Measurements from ENCODE around the gene TMEM179.

Gene TMEM179

GRCh38 chr14:104632781-104633180 is 28.2 kb upstream of the TMEM179 start:
- Mint-ChIP-seq H3K4me3 (no peak overlapping the region), H3K27me3 (peaks cover 7% of the 10 kb centered on the region), H3K4me1 (ENCODE audit: low read depth) (no peaks in the 10 kb centered on the region), H3K27ac (no peak overlapping the region), H3K36me3 (ENCODE audit: low read depth) (no peaks in the 10 kb centered on the region), H3K9me3 (peaks cover 4% of the 10 kb centered on the region)

- peaks cover 25% of the 10 kb centered on the region for H3K27me3 Mint-ChIP-seq
Observed at GRCh38 chr14:104624939-104625338, 20.4 kb upstream of the TMEM179 start.

GRCh38 chr14:104614126-104614812 is 9.7 kb upstream of the TMEM179 start:
- Mint-ChIP-seq H3K27me3 (peaks cover 30% of the 10 kb centered on the region), H3K4me3 (no peak overlapping the region), H3K27ac (no peak overlapping the region), H3K4me1 (ENCODE audit: low read depth) (no peaks in the 10 kb centered on the region), H3K36me3 (ENCODE audit: low read depth) (no peaks in the 10 kb centered on the region), H3K9me3 (no peaks in the 10 kb centered on the region)

More at GRCh38 chr14:104624939-104625338, 20.4 kb upstream of the TMEM179 start:
- Mint-ChIP-seq H3K4me3 (no peak overlapping the region), H3K4me1 (ENCODE audit: low read depth) (no peaks in the 10 kb centered on the region), H3K27ac (no peak overlapping the region), H3K36me3 (ENCODE audit: low read depth) (no peaks in the 10 kb centered on the region), H3K9me3 (peaks cover 8% of the 10 kb centered on the region)

GRCh38 chr14:104611881-104612280 is 7.3 kb upstream of the TMEM179 start:
- peaks cover 32% of the 10 kb centered on the region for H3K27me3 Mint-ChIP-seq
- H3K36me3 Mint-ChIP-seq (ENCODE audit: low read depth), result no peaks in the 10 kb centered on the region
- no peak overlapping the region for H3K27ac Mint-ChIP-seq
- no peaks in the 10 kb centered on the region for H3K9me3 Mint-ChIP-seq
- H3K4me3 Mint-ChIP-seq, result no peak overlapping the region
- H3K4me1 Mint-ChIP-seq (ENCODE audit: low read depth), result no peaks in the 10 kb centered on the region

GRCh38 chr14:104610749-104611310 is 6.3 kb upstream of the TMEM179 start:
- Mint-ChIP-seq H3K36me3 (ENCODE audit: low read depth) (no peaks in the 10 kb centered on the region), H3K9me3 (no peaks in the 10 kb centered on the region), H3K4me3 (no peak overlapping the region), H3K27me3 (peaks cover 35% of the 10 kb centered on the region), H3K4me1 (ENCODE audit: low read depth) (no peaks in the 10 kb centered on the region), H3K27ac (no peak overlapping the region)

GRCh38 chr14:104609666-104610065 is 5.1 kb upstream of the TMEM179 start:
- Mint-ChIP-seq H3K4me3 (no peak overlapping the region), H3K4me1 (ENCODE audit: low read depth) (no peaks in the 10 kb centered on the region), H3K27ac (no peak overlapping the region), H3K27me3 (peaks cover 44% of the 10 kb centered on the region), H3K9me3 (no peaks in the 10 kb centered on the region), H3K36me3 (ENCODE audit: low read depth) (no peaks in the 10 kb centered on the region)

- no peaks in the 10 kb centered on the region for H3K36me3 Mint-ChIP-seq (ENCODE audit: low read depth)
- H3K4me1 Mint-ChIP-seq (ENCODE audit: low read depth), result peaks cover 3% of the 10 kb centered on the region
- H3K4me3 Mint-ChIP-seq, result peak overlapping the region; percentile 17
- peaks cover 53% of the 10 kb centered on the region for H3K27me3 Mint-ChIP-seq
- no peaks in the 10 kb centered on the region for H3K9me3 Mint-ChIP-seq
- H3K27ac Mint-ChIP-seq, result no peak overlapping the region
Observed at GRCh38 chr14:104603711-104604401, 716 bp downstream of the TMEM179 start.

- Mint-ChIP-seq H3K9me3 (no peaks in the 10 kb centered on the region), H3K4me1 (ENCODE audit: low read depth) (peaks cover 3% of the 10 kb centered on the region), H3K4me3 (no peak overlapping the region), H3K36me3 (ENCODE audit: low read depth) (no peaks in the 10 kb centered on the region), H3K27ac (no peak overlapping the region), H3K27me3 (peaks cover 46% of the 10 kb centered on the region)
Observed at GRCh38 chr14:104602933-104603325, 1.6 kb downstream of the TMEM179 start.

GRCh38 chr14:104602315-104602932 is 2.1 kb downstream of the TMEM179 start:
- no peak overlapping the region for H3K4me3 Mint-ChIP-seq
- H3K27ac Mint-ChIP-seq, result no peak overlapping the region
- H3K36me3 Mint-ChIP-seq (ENCODE audit: low read depth), result no peaks in the 10 kb centered on the region
- peaks cover 42% of the 10 kb centered on the region for H3K27me3 Mint-ChIP-seq
- peaks cover 3% of the 10 kb centered on the region for H3K4me1 Mint-ChIP-seq (ENCODE audit: low read depth)
- no peaks in the 10 kb centered on the region for H3K9me3 Mint-ChIP-seq

- H3K4me1 Mint-ChIP-seq (ENCODE audit: low read depth), result peaks cover 3% of the 10 kb centered on the region
- H3K4me3 Mint-ChIP-seq, result no peak overlapping the region
- no peaks in the 10 kb centered on the region for H3K36me3 Mint-ChIP-seq (ENCODE audit: low read depth)
- H3K27ac Mint-ChIP-seq, result no peak overlapping the region
- no peaks in the 10 kb centered on the region for H3K9me3 Mint-ChIP-seq
- peaks cover 35% of the 10 kb centered on the region for H3K27me3 Mint-ChIP-seq
Observed at GRCh38 chr14:104601786-104602185, 2.8 kb downstream of the TMEM179 start.

- H3K27me3 Mint-ChIP-seq, result peaks cover 27% of the 10 kb centered on the region
- H3K4me1 Mint-ChIP-seq (ENCODE audit: low read depth), result peaks cover 3% of the 10 kb centered on the region
- no peaks in the 10 kb centered on the region for H3K9me3 Mint-ChIP-seq
- no peaks in the 10 kb centered on the region for H3K36me3 Mint-ChIP-seq (ENCODE audit: low read depth)
- H3K4me3 Mint-ChIP-seq, result no peak overlapping the region
- no peak overlapping the region for H3K27ac Mint-ChIP-seq
Observed at GRCh38 chr14:104600805-104601204, 3.8 kb downstream of the TMEM179 start.

GRCh38 chr14:104600141-104600643 is 4.4 kb downstream of the TMEM179 start:
- H3K9me3 Mint-ChIP-seq, result no peaks in the 10 kb centered on the region
- no peaks in the 10 kb centered on the region for H3K36me3 Mint-ChIP-seq (ENCODE audit: low read depth)
- peaks cover 3% of the 10 kb centered on the region for H3K4me1 Mint-ChIP-seq (ENCODE audit: low read depth)
- no peak overlapping the region for H3K27ac Mint-ChIP-seq
- H3K4me3 Mint-ChIP-seq, result no peak overlapping the region
- H3K27me3 Mint-ChIP-seq, result peaks cover 22% of the 10 kb centered on the region

GRCh38 chr14:104599446-104599845 is 5.1 kb downstream of the TMEM179 start:
- no peaks in the 10 kb centered on the region for H3K9me3 Mint-ChIP-seq
- H3K27ac Mint-ChIP-seq, result no peak overlapping the region
- H3K4me1 Mint-ChIP-seq (ENCODE audit: low read depth), result peaks cover 3% of the 10 kb centered on the region
- H3K36me3 Mint-ChIP-seq (ENCODE audit: low read depth), result no peaks in the 10 kb centered on the region
- peaks cover 17% of the 10 kb centered on the region for H3K27me3 Mint-ChIP-seq
- no peak overlapping the region for H3K4me3 Mint-ChIP-seq

GRCh38 chr14:104598910-104599273 is 5.7 kb downstream of the TMEM179 start:
- no peaks in the 10 kb centered on the region for H3K9me3 Mint-ChIP-seq
- peaks cover 13% of the 10 kb centered on the region for H3K27me3 Mint-ChIP-seq
- no peak overlapping the region for H3K27ac Mint-ChIP-seq
- no peak overlapping the region for H3K4me3 Mint-ChIP-seq
- peaks cover under 1% of the 10 kb centered on the region for H3K4me1 Mint-ChIP-seq (ENCODE audit: low read depth)
- H3K36me3 Mint-ChIP-seq (ENCODE audit: low read depth), result no peaks in the 10 kb centered on the region

All from stimulated activated naive CD8-positive, alpha-beta T cell treated with anti-CD3 and anti-CD28 coated beads, Interleukin-15, Interleukin-2, amounts not matched to agents 100 ng/mL and 50 ng/mL, for 24 hours (primary cell).